H1 (cell line): ENCODE data around the gene C1orf21. TPM values are rescaled to one million over a fixed set of nuclear protein-coding genes. Genes with fewer than 3 reads are reported as not detected.

Source experiments
- polyA plus RNA-seq, 7 experiments: library from polyadenylated mRNA; depleted of rRNA in 3 of 7; stranded (reverse) in 5 of 7; unstranded in 2 of 7; fragments of >200 nt in 5 of 7; fragments of 200-250 nt in 2 of 7; gene quantifications; 1 replicate in 5 of 7; 2 replicates in 1 of 7; 4 replicates in 1 of 7; pipeline versions ENCODE4 v1.2.1 to v1.2.3, GENCODE V29; 2011 to 2013; ENCODE audit warnings: missing spikeins in 2 of 7, mixed read lengths in 2 of 7
- total RNA-seq: library from RNA; stranded (reverse); fragmentation: NEBNext Ultra II Directional; extraction: Animal tissue kit (Norgen Biotek cat#: 25700); gene quantifications from 2 replicates; pipeline ENCODE4 v1.2.1, GENCODE V29; 2021
- TF ChIP-seq, protein P1 (sequence below): fragments of 300-600 bp; sonication (generic); IDR thresholded peaks from 2 replicates; pipeline ENCODE4 v1.7.1; 2012; ENCODE audit warnings: low read length, moderate library complexity, mild to moderate bottlenecking, inconsistent platforms; ENCODE audit not compliant: insufficient replicate concordance

The C1orf21 gene
- total and polyA plus RNA-seq, 2 of the 8 experiments (the other 6 are each of a cell fraction or from before 2014, with no cell fraction given) = 16.6 to 51.0 TPM

- TF ChIP-seq, protein P1, sequence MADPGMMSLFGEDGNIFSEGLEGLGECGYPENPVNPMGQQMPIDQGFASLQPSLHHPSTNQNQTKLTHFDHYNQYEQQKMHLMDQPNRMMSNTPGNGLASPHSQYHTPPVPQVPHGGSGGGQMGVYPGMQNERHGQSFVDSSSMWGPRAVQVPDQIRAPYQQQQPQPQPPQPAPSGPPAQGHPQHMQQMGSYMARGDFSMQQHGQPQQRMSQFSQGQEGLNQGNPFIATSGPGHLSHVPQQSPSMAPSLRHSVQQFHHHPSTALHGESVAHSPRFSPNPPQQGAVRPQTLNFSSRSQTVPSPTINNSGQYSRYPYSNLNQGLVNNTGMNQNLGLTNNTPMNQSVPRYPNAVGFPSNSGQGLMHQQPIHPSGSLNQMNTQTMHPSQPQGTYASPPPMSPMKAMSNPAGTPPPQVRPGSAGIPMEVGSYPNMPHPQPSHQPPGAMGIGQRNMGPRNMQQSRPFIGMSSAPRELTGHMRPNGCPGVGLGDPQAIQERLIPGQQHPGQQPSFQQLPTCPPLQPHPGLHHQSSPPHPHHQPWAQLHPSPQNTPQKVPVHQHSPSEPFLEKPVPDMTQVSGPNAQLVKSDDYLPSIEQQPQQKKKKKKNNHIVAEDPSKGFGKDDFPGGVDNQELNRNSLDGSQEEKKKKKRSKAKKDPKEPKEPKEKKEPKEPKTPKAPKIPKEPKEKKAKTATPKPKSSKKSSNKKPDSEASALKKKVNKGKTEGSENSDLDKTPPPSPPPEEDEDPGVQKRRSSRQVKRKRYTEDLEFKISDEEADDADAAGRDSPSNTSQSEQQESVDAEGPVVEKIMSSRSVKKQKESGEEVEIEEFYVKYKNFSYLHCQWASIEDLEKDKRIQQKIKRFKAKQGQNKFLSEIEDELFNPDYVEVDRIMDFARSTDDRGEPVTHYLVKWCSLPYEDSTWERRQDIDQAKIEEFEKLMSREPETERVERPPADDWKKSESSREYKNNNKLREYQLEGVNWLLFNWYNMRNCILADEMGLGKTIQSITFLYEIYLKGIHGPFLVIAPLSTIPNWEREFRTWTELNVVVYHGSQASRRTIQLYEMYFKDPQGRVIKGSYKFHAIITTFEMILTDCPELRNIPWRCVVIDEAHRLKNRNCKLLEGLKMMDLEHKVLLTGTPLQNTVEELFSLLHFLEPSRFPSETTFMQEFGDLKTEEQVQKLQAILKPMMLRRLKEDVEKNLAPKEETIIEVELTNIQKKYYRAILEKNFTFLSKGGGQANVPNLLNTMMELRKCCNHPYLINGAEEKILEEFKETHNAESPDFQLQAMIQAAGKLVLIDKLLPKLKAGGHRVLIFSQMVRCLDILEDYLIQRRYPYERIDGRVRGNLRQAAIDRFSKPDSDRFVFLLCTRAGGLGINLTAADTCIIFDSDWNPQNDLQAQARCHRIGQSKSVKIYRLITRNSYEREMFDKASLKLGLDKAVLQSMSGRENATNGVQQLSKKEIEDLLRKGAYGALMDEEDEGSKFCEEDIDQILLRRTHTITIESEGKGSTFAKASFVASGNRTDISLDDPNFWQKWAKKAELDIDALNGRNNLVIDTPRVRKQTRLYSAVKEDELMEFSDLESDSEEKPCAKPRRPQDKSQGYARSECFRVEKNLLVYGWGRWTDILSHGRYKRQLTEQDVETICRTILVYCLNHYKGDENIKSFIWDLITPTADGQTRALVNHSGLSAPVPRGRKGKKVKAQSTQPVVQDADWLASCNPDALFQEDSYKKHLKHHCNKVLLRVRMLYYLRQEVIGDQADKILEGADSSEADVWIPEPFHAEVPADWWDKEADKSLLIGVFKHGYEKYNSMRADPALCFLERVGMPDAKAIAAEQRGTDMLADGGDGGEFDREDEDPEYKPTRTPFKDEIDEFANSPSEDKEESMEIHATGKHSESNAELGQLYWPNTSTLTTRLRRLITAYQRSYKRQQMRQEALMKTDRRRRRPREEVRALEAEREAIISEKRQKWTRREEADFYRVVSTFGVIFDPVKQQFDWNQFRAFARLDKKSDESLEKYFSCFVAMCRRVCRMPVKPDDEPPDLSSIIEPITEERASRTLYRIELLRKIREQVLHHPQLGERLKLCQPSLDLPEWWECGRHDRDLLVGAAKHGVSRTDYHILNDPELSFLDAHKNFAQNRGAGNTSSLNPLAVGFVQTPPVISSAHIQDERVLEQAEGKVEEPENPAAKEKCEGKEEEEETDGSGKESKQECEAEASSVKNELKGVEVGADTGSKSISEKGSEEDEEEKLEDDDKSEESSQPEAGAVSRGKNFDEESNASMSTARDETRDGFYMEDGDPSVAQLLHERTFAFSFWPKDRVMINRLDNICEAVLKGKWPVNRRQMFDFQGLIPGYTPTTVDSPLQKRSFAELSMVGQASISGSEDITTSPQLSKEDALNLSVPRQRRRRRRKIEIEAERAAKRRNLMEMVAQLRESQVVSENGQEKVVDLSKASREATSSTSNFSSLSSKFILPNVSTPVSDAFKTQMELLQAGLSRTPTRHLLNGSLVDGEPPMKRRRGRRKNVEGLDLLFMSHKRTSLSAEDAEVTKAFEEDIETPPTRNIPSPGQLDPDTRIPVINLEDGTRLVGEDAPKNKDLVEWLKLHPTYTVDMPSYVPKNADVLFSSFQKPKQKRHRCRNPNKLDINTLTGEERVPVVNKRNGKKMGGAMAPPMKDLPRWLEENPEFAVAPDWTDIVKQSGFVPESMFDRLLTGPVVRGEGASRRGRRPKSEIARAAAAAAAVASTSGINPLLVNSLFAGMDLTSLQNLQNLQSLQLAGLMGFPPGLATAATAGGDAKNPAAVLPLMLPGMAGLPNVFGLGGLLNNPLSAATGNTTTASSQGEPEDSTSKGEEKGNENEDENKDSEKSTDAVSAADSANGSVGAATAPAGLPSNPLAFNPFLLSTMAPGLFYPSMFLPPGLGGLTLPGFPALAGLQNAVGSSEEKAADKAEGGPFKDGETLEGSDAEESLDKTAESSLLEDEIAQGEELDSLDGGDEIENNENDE = no peak
Measured at GRCh38 chr1:184365699-184366098, 21.1 kb upstream of the C1orf21 start (continued).
